ENCODE measurements around the gene FUT2.

FUT2 gene

DNA sequence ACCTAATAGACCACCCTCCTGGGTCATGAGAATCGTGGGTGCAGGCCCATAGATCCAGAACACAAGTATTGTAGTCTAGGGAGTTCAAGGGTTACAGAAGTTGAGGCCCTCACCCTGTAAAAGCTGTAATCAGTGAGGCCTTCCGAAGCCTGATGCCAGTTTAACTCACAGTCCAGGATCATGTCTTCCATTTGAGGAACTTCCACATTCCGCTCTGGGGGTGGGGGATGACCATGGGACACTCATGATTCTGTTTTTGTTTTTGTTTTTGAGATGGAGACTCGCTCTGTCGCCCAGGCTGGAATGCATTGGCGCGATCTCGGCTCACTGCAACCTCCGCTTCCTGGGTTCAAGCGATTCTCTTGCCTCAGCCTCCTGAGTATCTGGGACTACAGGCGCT, 46.3 kb downstream of the FUT2 start:
- no peak for DNase-seq (ENCODE audit: extremely low read depth, low read depth)
- TF ChIP-seq, protein P1, sequence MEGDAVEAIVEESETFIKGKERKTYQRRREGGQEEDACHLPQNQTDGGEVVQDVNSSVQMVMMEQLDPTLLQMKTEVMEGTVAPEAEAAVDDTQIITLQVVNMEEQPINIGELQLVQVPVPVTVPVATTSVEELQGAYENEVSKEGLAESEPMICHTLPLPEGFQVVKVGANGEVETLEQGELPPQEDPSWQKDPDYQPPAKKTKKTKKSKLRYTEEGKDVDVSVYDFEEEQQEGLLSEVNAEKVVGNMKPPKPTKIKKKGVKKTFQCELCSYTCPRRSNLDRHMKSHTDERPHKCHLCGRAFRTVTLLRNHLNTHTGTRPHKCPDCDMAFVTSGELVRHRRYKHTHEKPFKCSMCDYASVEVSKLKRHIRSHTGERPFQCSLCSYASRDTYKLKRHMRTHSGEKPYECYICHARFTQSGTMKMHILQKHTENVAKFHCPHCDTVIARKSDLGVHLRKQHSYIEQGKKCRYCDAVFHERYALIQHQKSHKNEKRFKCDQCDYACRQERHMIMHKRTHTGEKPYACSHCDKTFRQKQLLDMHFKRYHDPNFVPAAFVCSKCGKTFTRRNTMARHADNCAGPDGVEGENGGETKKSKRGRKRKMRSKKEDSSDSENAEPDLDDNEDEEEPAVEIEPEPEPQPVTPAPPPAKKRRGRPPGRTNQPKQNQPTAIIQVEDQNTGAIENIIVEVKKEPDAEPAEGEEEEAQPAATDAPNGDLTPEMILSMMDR (IDR thresholded peaks at IDR 0.05; ENCODE audit: low read depth, low read length): no peak

DNA sequence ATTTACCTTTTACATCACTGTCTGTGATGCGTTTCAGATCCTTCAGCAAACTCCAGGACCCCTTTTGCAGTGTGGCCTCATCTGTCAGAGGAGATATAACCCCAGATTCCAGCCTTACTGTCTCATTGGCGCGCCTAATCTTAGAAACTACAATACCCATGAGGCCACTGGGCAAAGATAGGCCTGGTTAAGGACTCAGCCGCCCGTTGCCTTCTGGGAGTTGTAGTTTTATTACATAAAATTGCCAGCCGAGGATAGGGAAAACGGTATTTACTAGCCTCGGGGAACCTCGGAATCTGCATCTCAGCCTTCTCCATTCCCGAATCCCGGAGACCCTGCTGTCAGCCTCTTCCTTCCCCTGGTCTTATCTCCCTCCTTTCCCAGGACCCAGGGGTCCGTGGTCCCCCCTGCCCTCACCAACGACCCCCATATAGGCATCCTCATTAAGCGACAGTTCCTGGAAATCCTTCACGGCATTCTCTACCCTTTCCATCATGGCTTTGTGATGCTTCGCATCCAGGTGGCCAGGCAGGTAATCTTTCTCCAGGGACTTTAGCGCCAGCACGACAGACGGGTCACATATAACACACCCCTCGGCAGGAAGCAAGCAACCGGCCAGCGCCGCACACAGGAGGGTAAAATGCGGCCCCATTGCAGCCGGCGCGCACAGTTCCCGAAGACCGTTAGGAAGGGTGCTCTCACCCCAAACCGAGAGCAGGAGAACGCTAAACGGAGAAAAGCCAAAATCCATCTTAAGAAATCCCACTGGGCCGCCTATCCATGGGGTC, 49.6 kb downstream of the FUT2 start:
- DNase-seq (ENCODE audit: extremely low read depth, low read depth): no peak
- TF ChIP-seq, protein P1 (IDR thresholded peaks at IDR 0.05; ENCODE audit: low read depth, low read length): no peak

DNA sequence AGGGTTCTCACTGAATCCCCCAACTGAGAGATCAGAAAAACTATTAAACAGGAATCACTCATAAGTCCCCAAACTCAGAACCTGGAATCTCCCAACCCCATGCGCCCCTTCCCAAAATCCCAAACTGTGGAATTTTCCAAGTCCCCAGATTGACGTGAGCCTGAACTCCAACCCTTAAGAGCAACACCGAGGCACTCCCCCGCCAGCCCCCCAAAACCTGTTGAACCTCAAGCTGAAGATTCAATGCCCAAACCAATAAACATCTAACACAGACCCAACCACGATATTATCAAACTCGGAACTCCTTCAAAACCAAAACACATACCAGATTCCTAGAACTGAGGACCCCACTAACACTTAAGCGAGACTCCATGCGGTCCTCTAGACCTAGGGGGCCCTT, 50.3 kb downstream of the FUT2 start:
- DNase-seq (ENCODE audit: extremely low read depth, low read depth): no peak
- TF ChIP-seq, protein P1 (IDR thresholded peaks at IDR 0.05; ENCODE audit: low read depth, low read length): no peak

GRCh38 chr19:48746738-48747575, 51.2 kb downstream of the FUT2 start, which contains the start of gene IZUMO1:
Gene IZUMO1, minus strand, starts transcription at chr19:48746909. Its CDS starts 1,050 bp downstream, at chr19:48745859.
- DNase-seq (ENCODE audit: extremely low read depth, low read depth): peak; percentile 55
- TF ChIP-seq, protein P1 (IDR thresholded peaks at IDR 0.05; ENCODE audit: low read depth, low read length): no peak

DNA sequence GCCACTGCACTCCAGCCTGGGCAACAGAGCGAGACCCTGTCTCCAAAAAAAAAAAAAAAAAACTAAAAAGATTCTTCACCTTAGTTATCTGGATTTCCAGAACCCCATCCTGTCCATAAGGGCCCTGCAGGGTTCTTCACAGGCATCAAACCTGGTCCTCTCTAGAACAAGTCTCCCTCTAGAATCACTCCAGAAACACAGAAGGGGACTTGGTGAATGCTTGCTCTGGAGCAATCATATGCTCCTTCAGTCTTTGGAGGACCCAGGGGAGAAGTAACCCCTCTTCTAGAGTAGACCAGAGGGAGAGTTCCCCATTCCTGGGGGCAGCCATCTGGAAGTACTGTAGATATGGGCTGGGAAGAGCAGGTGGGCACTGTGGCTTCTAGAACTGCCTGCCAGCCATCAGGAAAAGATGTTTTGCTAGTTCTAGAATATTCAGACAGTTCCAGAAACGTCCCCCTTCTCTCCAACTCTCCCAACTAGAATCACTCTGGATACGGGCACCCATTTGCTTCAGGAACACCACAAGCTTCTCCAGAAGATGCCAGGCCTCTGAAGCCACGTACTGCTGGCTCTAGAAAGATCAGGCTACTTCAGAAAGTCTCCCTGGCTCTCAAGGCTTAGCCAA, 53.9 kb downstream of the FUT2 start:
- DNase-seq (ENCODE audit: extremely low read depth, low read depth): no peak
- TF ChIP-seq, protein P1 (IDR thresholded peaks at IDR 0.05; ENCODE audit: low read depth, low read length): no peak

DNA sequence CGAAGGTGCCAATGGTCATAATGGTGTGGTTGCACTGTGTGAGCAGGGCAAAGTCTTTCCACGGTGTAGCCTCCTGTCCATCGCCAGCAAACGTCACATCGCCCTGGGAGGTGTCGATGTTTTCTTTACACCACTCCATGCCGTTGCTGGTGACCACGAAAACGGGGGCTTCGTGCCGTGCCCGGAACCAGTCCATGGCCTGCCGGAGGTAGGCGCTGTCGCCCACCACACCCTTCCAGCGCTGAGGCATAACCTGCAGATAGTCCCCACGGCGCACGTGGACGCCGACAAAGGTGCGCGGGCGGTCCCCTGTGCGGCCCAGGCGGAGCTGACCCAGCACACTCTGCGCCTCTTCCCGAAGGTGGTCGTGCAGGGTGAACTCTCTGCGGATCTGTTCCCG, 54.6 kb downstream of the FUT2 start:
- TF ChIP-seq, protein P1 (IDR thresholded peaks at IDR 0.05; ENCODE audit: low read depth, low read length): no peak
- no peak for DNase-seq (ENCODE audit: extremely low read depth, low read depth)

All from AG09319 (cell line).